Astrocyte (in vitro differentiated cells and primary cell): ENCODE measurements around the gene CARD19. TPM values are rescaled to one million over a fixed set of nuclear protein-coding genes. Genes with fewer than 3 reads are reported as not detected.
"Not testable (repeated sequence)": the region's sequence is repeated elsewhere in the genome, so short reads cannot be mapped to it uniquely, and the experiment has no call there.

ENCODE experiments used
- DNase-seq: peaks from one replicate; pipeline ENCODE4 v3.0.0-alpha.2; 2010; ENCODE audit warnings: low read depth
- FAIRE-seq: peaks from 2 replicates; lab custom pipeline; 2011; peaks lifted over from hg19 to GRCh38; lab: Jason Lieb, UNC
- H2AFZ ChIP-seq: 2 replicates; pipeline ENCODE4 v1.6.0; 2012; ENCODE audit warnings: low read depth, low read length, inconsistent platforms
- H3K27ac ChIP-seq: 2 replicates; pipeline ENCODE4 v1.5.1; 2011; ENCODE audit warnings: low read depth, low read length, inconsistent platforms
- H3K27me3 ChIP-seq: 2 replicates; pipeline ENCODE4 v1.6.0; 2011; ENCODE audit warnings: low read length, inconsistent platforms; ENCODE audit not compliant: insufficient read depth
- H3K36me3 ChIP-seq: 2 replicates; pipeline ENCODE4 v1.5.1; 2011; ENCODE audit warnings: low read length, inconsistent platforms; ENCODE audit not compliant: insufficient read depth
- H3K4me1 ChIP-seq: 2 replicates; pipeline ENCODE4 v1.5.1; 2011; ENCODE audit warnings: low read length, inconsistent platforms; ENCODE audit not compliant: insufficient read depth
- H3K4me2 ChIP-seq: 2 replicates; pipeline ENCODE4 v1.6.0; 2012; ENCODE audit warnings: low read length, inconsistent platforms
- H3K4me3 ChIP-seq: 2 replicates; pipeline ENCODE4 v1.5.1; 2011; ENCODE audit warnings: low read depth, mild to moderate bottlenecking, low read length, inconsistent platforms; ENCODE audit not compliant: insufficient read depth
- H3K79me2 ChIP-seq: 2 replicates; pipeline ENCODE4 v1.6.0; 2012; ENCODE audit warnings: mild to moderate bottlenecking, low read length, inconsistent platforms; ENCODE audit not compliant: insufficient read depth
- H3K9ac ChIP-seq: 2 replicates; pipeline ENCODE4 v1.6.0; 2012; ENCODE audit warnings: mild to moderate bottlenecking, low read length, inconsistent platforms
- H3K9me3 ChIP-seq: 2 replicates; pipeline ENCODE4 v1.5.1; 2012; ENCODE audit warnings: low read depth, mild to moderate bottlenecking, low read length, inconsistent platforms; ENCODE audit not compliant: insufficient read depth
- H4K20me1 ChIP-seq: 2 replicates; pipeline ENCODE4 v1.6.0; 2012; ENCODE audit warnings: low read length, inconsistent platforms; ENCODE audit not compliant: insufficient read depth
- H3K27ac Mint-ChIP-seq: one replicate; pipeline ENCODE4 v1.8.0; 2021; ENCODE audit warnings: mild to moderate bottlenecking, mixed read lengths; ENCODE audit not compliant: unreplicated experiment
- H3K27me3 Mint-ChIP-seq: one replicate; pipeline ENCODE4 v1.8.0; 2021; ENCODE audit warnings: low read depth, mixed read lengths; ENCODE audit not compliant: unreplicated experiment
- H3K36me3 Mint-ChIP-seq: one replicate; pipeline ENCODE4 v1.8.0; 2021; ENCODE audit warnings: low read depth, mixed read lengths; ENCODE audit not compliant: unreplicated experiment
- H3K4me1 Mint-ChIP-seq: one replicate; pipeline ENCODE4 v1.8.0; 2021; ENCODE audit warnings: low read depth, mixed read lengths; ENCODE audit not compliant: unreplicated experiment
- H3K4me3 Mint-ChIP-seq: one replicate; pipeline ENCODE4 v1.8.0; 2021; ENCODE audit warnings: mild to moderate bottlenecking, moderate library complexity, mixed read lengths; ENCODE audit not compliant: unreplicated experiment
- H3K9me3 Mint-ChIP-seq: one replicate; pipeline ENCODE4 v1.8.0; 2021; ENCODE audit warnings: mild to moderate bottlenecking, mixed read lengths; ENCODE audit not compliant: unreplicated experiment
- CTCF ChIP-seq: IDR thresholded peaks from 2 replicates; pipeline ENCODE4 v1.5.1; 2011; ENCODE audit warnings: low read depth, mild to moderate bottlenecking, inconsistent platforms, low read length, moderate library complexity; ENCODE audit not compliant: insufficient read depth
- EZH2 ChIP-seq: IDR thresholded peaks from 2 replicates; pipeline ENCODE4 v1.6.1; 2012; ENCODE audit warnings: mild to moderate bottlenecking, low read length, inconsistent platforms; ENCODE audit not compliant: insufficient read depth
- total RNA-seq: library from RNA; stranded (reverse); gene quantifications from 2 replicates; pipeline ENCODE4 v1.2.1, GENCODE V29; 2021

Gene CARD19
- total RNA-seq, 1 donor from 2014 or later, result 36.3 TPM

DNA sequence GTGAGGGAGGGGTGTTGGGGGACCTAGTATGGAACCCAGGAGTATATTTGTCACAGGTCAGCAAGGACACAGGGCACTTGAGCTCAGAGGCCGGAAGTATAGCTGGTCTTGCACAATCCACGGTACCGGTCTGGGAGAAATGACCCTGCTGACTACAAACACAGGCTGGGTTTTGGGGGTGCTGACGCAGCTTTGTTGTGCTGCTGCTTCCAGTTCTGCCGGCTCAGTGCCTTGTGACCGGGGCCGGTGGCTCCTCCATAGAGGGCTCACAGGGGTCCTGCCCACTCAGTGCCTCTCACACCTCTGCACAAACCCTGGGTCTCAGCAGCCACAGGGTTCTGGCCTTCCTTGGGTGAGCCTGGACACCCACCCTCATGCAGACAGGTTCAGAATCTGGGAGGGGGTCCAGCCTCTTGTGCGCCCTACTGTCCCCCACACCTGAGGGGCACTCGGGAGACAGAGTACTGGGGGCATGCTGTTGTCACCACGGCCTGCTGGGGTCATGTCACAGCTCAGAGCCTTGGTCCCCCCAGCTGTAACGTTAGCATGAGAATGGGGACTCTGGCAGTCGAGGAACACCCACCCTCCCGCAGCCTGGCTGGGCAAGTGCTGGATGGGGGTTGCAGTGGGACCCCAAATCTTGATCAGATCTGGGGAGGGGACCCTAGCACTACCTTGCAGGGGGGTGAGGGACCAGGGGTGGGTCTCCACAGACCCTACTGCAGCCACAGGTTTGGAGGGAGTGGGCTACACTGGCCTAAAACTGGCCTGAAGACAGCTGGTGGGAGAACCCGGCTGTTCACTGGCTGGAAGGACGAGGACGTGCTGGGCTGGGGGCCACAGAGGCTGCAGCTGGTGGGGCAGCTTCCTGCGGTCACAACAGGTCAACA lies 20.3 kb downstream of the CARD19 start:
- Mint-ChIP-seq H3K27ac (no peak overlapping the region), H3K4me1 (no peaks in the 10 kb centered on the region), H3K36me3 (no peaks in the 10 kb centered on the region), H3K4me3 (no peak overlapping the region), H3K27me3 (peaks cover 9% of the 10 kb centered on the region), H3K9me3 (no peaks in the 10 kb centered on the region)
- Histone ChIP-seq H3K9me3 (no peaks in the 10 kb centered on the region), H3K4me2 (no peak overlapping the region), H3K27ac (no peak overlapping the region), H3K27me3 (no peaks in the 10 kb centered on the region), H3K4me3 (no peak overlapping the region), H3K4me1 (peaks cover 18% of the 10 kb centered on the region), H4K20me1 (peaks cover 17% of the 10 kb centered on the region), H3K36me3 (peaks cover 3% of the 10 kb centered on the region), H2AFZ (no peak overlapping the region), H3K79me2 (no peaks in the 10 kb centered on the region), H3K9ac (no peak overlapping the region)
- no peak for DNase-seq
- FAIRE-seq, result no peak
- TF ChIP-seq EZH2 (no peak), CTCF (no peak)

DNA sequence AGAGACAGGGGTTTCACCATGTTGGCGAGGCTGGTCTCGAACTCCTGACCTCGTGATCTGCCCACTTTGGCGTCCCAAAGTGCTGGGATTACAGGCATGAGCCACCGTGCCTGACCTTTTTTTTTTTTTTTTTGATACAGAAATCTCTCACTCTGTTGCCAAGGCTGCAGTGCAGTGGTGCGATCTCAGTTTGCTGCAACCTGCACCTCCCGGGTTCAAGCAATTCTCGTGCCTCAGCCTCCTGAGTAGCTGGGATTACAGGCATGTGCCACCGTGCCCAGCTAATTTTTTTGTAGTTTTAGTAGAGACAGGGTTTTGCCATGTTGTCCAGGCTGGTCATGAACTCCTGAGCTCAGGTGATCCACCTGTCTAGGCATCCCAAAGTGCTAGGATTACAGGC lies 21.5 kb downstream of the CARD19 start:
- H3K4me3 ChIP-seq, H3K36me3 ChIP-seq, H3K79me2 ChIP-seq, H3K27me3 Mint-ChIP-seq, DNase-seq, H2AFZ ChIP-seq, H3K4me2 ChIP-seq, H3K9ac ChIP-seq, H3K4me3 Mint-ChIP-seq, H3K36me3 Mint-ChIP-seq, H3K27ac Mint-ChIP-seq, H3K27me3 ChIP-seq, H3K27ac ChIP-seq, H3K4me1 Mint-ChIP-seq, H3K9me3 ChIP-seq, FAIRE-seq, H4K20me1 ChIP-seq, H3K9me3 Mint-ChIP-seq: not testable (repeated sequence)
- peaks cover 12% of the 10 kb centered on the region for H3K4me1 ChIP-seq

GRCh38 chr9:93117924-93118862 lies 22.2 kb downstream of the CARD19 start:
- H3K79me2 ChIP-seq, result no peaks in the 10 kb centered on the region
- no peak for DNase-seq
- H3K27me3 ChIP-seq, result no peaks in the 10 kb centered on the region
- H3K36me3 ChIP-seq, result peaks cover 3% of the 10 kb centered on the region
- H3K4me1 Mint-ChIP-seq, result no peaks in the 10 kb centered on the region
- no peak overlapping the region for H3K9ac ChIP-seq
- no peak overlapping the region for H3K27ac ChIP-seq
- H3K27me3 Mint-ChIP-seq, result peaks cover 9% of the 10 kb centered on the region
- no peaks in the 10 kb centered on the region for H3K9me3 Mint-ChIP-seq
- peaks cover 5% of the 10 kb centered on the region for H4K20me1 ChIP-seq
- H3K4me3 ChIP-seq, result no peak overlapping the region
- no peaks in the 10 kb centered on the region for H3K36me3 Mint-ChIP-seq
- no peaks in the 10 kb centered on the region for H3K9me3 ChIP-seq
- no peak for TF ChIP-seq EZH2
- TF ChIP-seq CTCF, result no peak
- no peak overlapping the region for H3K27ac Mint-ChIP-seq
- no peak overlapping the region for H2AFZ ChIP-seq
- no peak overlapping the region for H3K4me2 ChIP-seq
- no peak overlapping the region for H3K4me3 Mint-ChIP-seq
- no peak for FAIRE-seq
- peaks cover 12% of the 10 kb centered on the region for H3K4me1 ChIP-seq
